Left lung (tissue), 10 donors: ENCODE results near the gene KISS1. TPM values are rescaled to one million over a fixed set of nuclear protein-coding genes. Genes with fewer than 3 reads are reported as not detected.

Source experiments
- ATAC-seq: fragments of 200-7000 bp; cut with Tn5 transposase; one replicate; pipeline ENCODE4 v1.9.1; 2020; ENCODE audit warnings: moderate library complexity
- DNase-seq, 4 donors: peaks; one replicate each; pipeline ENCODE4 v3.0.0-alpha.2; 2013 to 2020
- H3K27ac ChIP-seq, 2 donors: fragments of 200-600 bp; sonication (generic) in 1 of 2; one replicate each; pipeline versions ENCODE4 v1.5.0 to v1.8.0; 2020 to 2021
- H3K27me3 ChIP-seq, 2 donors: fragments of 200-600 bp; sonication (generic) in 1 of 2; one replicate each; pipeline versions ENCODE4 v1.5.0 to v1.8.0; 2020 to 2021
- H3K36me3 ChIP-seq, 2 donors: fragments of 200-600 bp; sonication (generic) in 1 of 2; one replicate each; pipeline versions ENCODE4 v1.5.0 to v1.8.0; 2020 to 2021
- H3K4me1 ChIP-seq, 2 donors: fragments of 200-600 bp; one replicate each; pipeline ENCODE4 v1.8.0; 2021
- H3K4me3 ChIP-seq, 2 donors: fragments of 200-600 bp; sonication (generic) in 1 of 2; one replicate each; pipeline versions ENCODE4 v1.5.0 to v1.8.0; 2020 to 2021; ENCODE audit warnings: mild to moderate bottlenecking in 1 of 2
- H3K9me3 ChIP-seq, 2 donors: fragments of 200-600 bp; sonication (generic) in 1 of 2; one replicate each; pipeline versions ENCODE4 v1.5.0 to v1.8.0; 2020 to 2021
- CTCF ChIP-seq, 2 donors: fragments of 200-600 bp; sonication (generic) in 1 of 2; IDR thresholded peaks; one replicate each; pipeline versions ENCODE4 v1.5.0 to v1.8.0; 2021; ENCODE audit warnings: antibody characterized with exemption in 2 of 2
- intact Hi-C, 2 donors: fragments of 100-400 bp; cut with DNase I; formaldehyde crosslinking; loops; one replicate each; pipeline versions ENCODE4 v1.11.2 to v1.14.2; 2022
- polyA plus RNA-seq, 6 donors: library from polyadenylated mRNA; unstranded; fragments of 120-200 nt; gene quantifications; one replicate each; pipeline ENCODE4 v1.2.1, GENCODE V29; 2013; ENCODE audit not compliant: insufficient read length in 6 of 6
- total RNA-seq, 2 donors: library from RNA; stranded (reverse); fragmentation: NEBNext Ultra II Directional; extraction: Animal tissue kit (Norgen Biotek cat#: 25700); gene quantifications; one replicate each; pipeline ENCODE4 v1.2.1, GENCODE V29; 2021
- donor health status: DM: no; HTN: yes; CAD: no.
- donor health status: DM: no; HTN: no; CAD: no.

Gene KISS1
- total and polyA plus RNA-seq, 8 donors: 0.38 to 2.3 (median 0.92) TPM; not detected in 4

- H3K27me3 ChIP-seq: peaks cover 0 to 41% of the 10 kb centered on the region in 2 donors
- no peak overlapping the region for H3K27ac ChIP-seq
- peaks cover 3 to 14% of the 10 kb centered on the region in 2 donors for H3K4me1 ChIP-seq
- TF ChIP-seq CTCF (IDR thresholded peaks at IDR 0.05): no peak
- intact Hi-C loops: no loop called here
- H3K9me3 ChIP-seq: no peaks in the 10 kb centered on the region
- H3K36me3 ChIP-seq: no peaks in the 10 kb centered on the region
- peak overlapping the region; percentile 54 to 59 for H3K4me3 ChIP-seq
- DNase-seq: peak in 2 of 4 donors; percentile 25 to 37
- ATAC-seq: peak; percentile 7
These were observed 45.4 kb downstream of the KISS1 start for GRCh38 chr1:204150702-204151551.

- H3K9me3 ChIP-seq: no peaks in the 10 kb centered on the region
- DNase-seq: no peak
- no peak for ATAC-seq
- H3K4me1 ChIP-seq: peaks cover 3 to 14% of the 10 kb centered on the region in 2 donors
- H3K27me3 ChIP-seq: peaks cover 0 to 41% of the 10 kb centered on the region in 2 donors
- no peak overlapping the region for H3K4me3 ChIP-seq
- H3K27ac ChIP-seq: no peak overlapping the region
- TF ChIP-seq CTCF (IDR thresholded peaks at IDR 0.05): no peak
- intact Hi-C loops: no loop called here
- no peaks in the 10 kb centered on the region for H3K36me3 ChIP-seq
These were observed 46.4 kb downstream of the KISS1 start for GRCh38 chr1:204149635-204150565.

- no peak overlapping the region for H3K4me3 ChIP-seq
- no peak overlapping the region for H3K27ac ChIP-seq
- no peaks in the 10 kb centered on the region for H3K36me3 ChIP-seq
- TF ChIP-seq CTCF (IDR thresholded peaks at IDR 0.05): no peak
- intact Hi-C loops: no loop called here
- no peak for DNase-seq
- peaks cover 0 to 41% of the 10 kb centered on the region in 2 donors for H3K27me3 ChIP-seq
- H3K9me3 ChIP-seq: no peaks in the 10 kb centered on the region
- peaks cover 3 to 14% of the 10 kb centered on the region in 2 donors for H3K4me1 ChIP-seq
- ATAC-seq: no peak
These were observed 47.2 kb downstream of the KISS1 start for GRCh38 chr1:204149107-204149506.

- TF ChIP-seq CTCF (IDR thresholded peaks at IDR 0.05): no peak
- intact Hi-C loops: no loop called here
- H3K4me3 ChIP-seq: no peak overlapping the region
- H3K9me3 ChIP-seq: no peaks in the 10 kb centered on the region
- H3K27me3 ChIP-seq: peaks cover 0 to 28% of the 10 kb centered on the region in 2 donors
- H3K27ac ChIP-seq: no peak overlapping the region
- no peak for DNase-seq
- H3K36me3 ChIP-seq: no peaks in the 10 kb centered on the region
- ATAC-seq: no peak
- H3K4me1 ChIP-seq: peaks cover 3 to 14% of the 10 kb centered on the region in 2 donors
These were observed 48.6 kb downstream of the KISS1 start for GRCh38 chr1:204147406-204148383.
